Left forelimb (tissue), 1 donor: ENCODE data around the gene ZNF236.
"Not testable (repeated sequence)": the region's sequence is repeated elsewhere in the genome, so short reads cannot be mapped to it uniquely, and the experiment has no call there.

ENCODE experiments used
- DNase-seq: peaks from one replicate; pipeline ENCODE4 v3.0.0-alpha.2; 2018; ENCODE audit warnings: low spot score

Gene ZNF236

GRCh38 chr18:77006305-77007175 lies 184.2 kb downstream of the ZNF236 start:
- DNase-seq: no peak

GRCh38 chr18:77007251-77007650 lies 184.9 kb downstream of the ZNF236 start:
- DNase-seq: no peak

- DNase-seq: no peak
Measured at GRCh38 chr18:77008006-77008405, 185.6 kb downstream of the ZNF236 start.

GRCh38 chr18:77008576-77009315 lies 186.4 kb downstream of the ZNF236 start:
- DNase-seq: no peak

- DNase-seq: no peak
Measured at GRCh38 chr18:77009675-77010074, 187.3 kb downstream of the ZNF236 start.

GRCh38 chr18:77012120-77012519 lies 189.8 kb downstream of the ZNF236 start:
- no peak for DNase-seq

- no peak for DNase-seq
Measured at GRCh38 chr18:77012806-77013541, 190.6 kb downstream of the ZNF236 start.

GRCh38 chr18:77013811-77014521 lies 191.6 kb downstream of the ZNF236 start:
- no peak for DNase-seq

- no peak for DNase-seq
Measured at GRCh38 chr18:77014538-77014937, 192.2 kb downstream of the ZNF236 start.

GRCh38 chr18:77015169-77015568 lies 192.8 kb downstream of the ZNF236 start:
- DNase-seq: no peak

- DNase-seq: no peak
Measured at GRCh38 chr18:77015771-77016710, 193.7 kb downstream of the ZNF236 start.

GRCh38 chr18:77016936-77017335 lies 194.6 kb downstream of the ZNF236 start:
- DNase-seq: no peak

GRCh38 chr18:77017355-77017754 lies 195.0 kb downstream of the ZNF236 start:
- no peak for DNase-seq

GRCh38 chr18:77018650-77019049 lies 196.3 kb downstream of the ZNF236 start:
- DNase-seq: not testable (repeated sequence)

- no peak for DNase-seq
Measured at GRCh38 chr18:77019641-77020040, 197.3 kb downstream of the ZNF236 start.
